Endothelial cell of umbilical vein (primary cell): ENCODE results near the gene CES5A. TPM values are rescaled to one million over a fixed set of nuclear protein-coding genes. Genes with fewer than 3 reads are reported as not detected.

ENCODE experiments used
- BruUV-seq: library from RNA; stranded (reverse); fragments of 400-500 nt; replicated peaks from 2 replicates; lab custom pipeline; 2021; lab: Mats Ljungman, UMichigan
- CTCF ChIA-PET: fragments of 300-600, 350-600 bp; sonication (Branson Sonifier 250); formaldehyde crosslinking; loops from one replicate; lab custom pipeline; 2021; ENCODE audit warnings: antibody characterized with exemption, inconsistent platforms; lab: Charles Lee
- POLR2A ChIA-PET: fragments of 300-600, 350-600 bp; sonication (Branson Sonifier 250); formaldehyde crosslinking; loops from one replicate; lab custom pipeline; 2021; ENCODE audit warnings: antibody characterized with exemption, inconsistent platforms; lab: Charles Lee
- DNase-seq: peaks from one replicate; pipeline ENCODE4 v3.0.0-alpha.2; 2011; ENCODE audit warnings: low read depth, low spot score
- FAIRE-seq: peaks from 2 replicates; lab custom pipeline; 2011; peaks lifted over from hg19 to GRCh38; lab: Jason Lieb, UNC
- H2AFZ ChIP-seq: 2 replicates; pipeline ENCODE4 v1.6.0; 2012; ENCODE audit warnings: low read depth, low read length, control low read depth, inconsistent platforms
- H3K27ac ChIP-seq: 2 replicates; pipeline ENCODE4 v1.5.1; 2011; ENCODE audit warnings: low read depth, mild to moderate bottlenecking, control low read depth, low read length, moderate library complexity; ENCODE audit not compliant: insufficient read depth
- H3K27me3 ChIP-seq, 2 experiments: 2 replicates each; pipeline versions ENCODE4 v1.6.0 to v1.6.1; 2011; ENCODE audit warnings: low read length in 2 of 2, mixed read lengths in 1 of 2; ENCODE audit not compliant: control insufficient read depth in 2 of 2, insufficient read depth in 2 of 2
- H3K36me3 ChIP-seq, 2 experiments: 2 replicates in 1 of 2; 3 replicates in 1 of 2; pipeline ENCODE4 v1.5.1; 2011; ENCODE audit warnings: low read length in 2 of 2, mild to moderate bottlenecking in 1 of 2, moderate library complexity in 1 of 2; ENCODE audit not compliant: control insufficient read depth in 2 of 2, insufficient read depth in 2 of 2; ENCODE audit errors: extremely low read depth in 1 of 2
- H3K4me1 ChIP-seq: 3 replicates; pipeline ENCODE4 v1.5.1; 2011; ENCODE audit warnings: mild to moderate bottlenecking, low read length; ENCODE audit not compliant: control insufficient read depth, insufficient read depth; ENCODE audit errors: extremely low read depth
- H3K4me2 ChIP-seq: 2 replicates; pipeline ENCODE4 v1.6.1; 2011; ENCODE audit warnings: low read length, control low read depth, mixed read lengths; ENCODE audit not compliant: insufficient read depth
- H3K4me3 ChIP-seq, 3 experiments: fragments of 200-600 bp in 1 of 3; sonication (generic), shearing (Covaris generic) in 1 of 3; replicated peaks in 1 of 3; 2 replicates each; pipeline ENCODE4 v1.5.1; 2011 to 2016; ENCODE audit warnings: control low read depth in 3 of 3, low read length in 3 of 3, mild to moderate bottlenecking in 2 of 3, inconsistent platforms in 1 of 3, low read depth in 1 of 3, moderate library complexity in 1 of 3; ENCODE audit not compliant: insufficient read depth in 1 of 3
- H3K79me2 ChIP-seq: 2 replicates; pipeline ENCODE4 v1.6.0; 2012; ENCODE audit warnings: low read length, inconsistent platforms; ENCODE audit not compliant: control insufficient read depth, insufficient read depth
- H3K9ac ChIP-seq: replicated peaks from 2 replicates; pipeline ENCODE3; 2011; ENCODE audit warnings: low read length, control low read depth; ENCODE audit not compliant: insufficient read depth; ENCODE audit errors: extremely low read depth
- H3K9me1 ChIP-seq: replicated peaks from 3 replicates; pipeline ENCODE4 v1.6.0; 2011; ENCODE audit warnings: mild to moderate bottlenecking, low read length; ENCODE audit not compliant: control insufficient read depth, insufficient read depth; ENCODE audit errors: extremely low read depth
- H3K9me3 ChIP-seq: replicated peaks from 2 replicates; pipeline ENCODE4 v1.5.1; 2012; ENCODE audit warnings: low read length, inconsistent platforms; ENCODE audit not compliant: control insufficient read depth, insufficient read depth
- H4K20me1 ChIP-seq: replicated peaks from 2 replicates; pipeline ENCODE3; 2011; ENCODE audit warnings: mild to moderate bottlenecking, low read length; ENCODE audit not compliant: control insufficient read depth, insufficient read depth; ENCODE audit errors: extremely low read depth
- CTCF ChIP-seq, 2 donors: IDR thresholded peaks; 1 replicate in 1 of 2; 2 replicates in 1 of 2; pipeline ENCODE4 v1.5.1; 2011; ENCODE audit warnings: low read length in 2 of 2, mild to moderate bottlenecking in 2 of 2, moderate library complexity in 2 of 2, control low read depth in 1 of 2, inconsistent platforms in 1 of 2, low read depth in 1 of 2; ENCODE audit not compliant: insufficient read depth in 1 of 2; ENCODE audit errors: extremely low read depth in 1 of 2
- EZH2 ChIP-seq: IDR thresholded peaks from 2 replicates; pipeline ENCODE4 v1.6.1; 2012; ENCODE audit warnings: borderline replicate concordance, low read depth, mild to moderate bottlenecking, moderate library complexity, low read length, inconsistent platforms; ENCODE audit not compliant: severe bottlenecking
- FOS ChIP-seq: IDR thresholded peaks from 2 replicates; pipeline ENCODE4 v1.6.1; 2011; ENCODE audit warnings: mild to moderate bottlenecking, low read length, moderate library complexity, borderline replicate concordance; ENCODE audit not compliant: insufficient read depth
- GATA2 ChIP-seq: IDR thresholded peaks from 2 replicates; pipeline ENCODE4 v1.7.0; 2011; ENCODE audit warnings: low read depth, mild to moderate bottlenecking, moderate library complexity, mixed read lengths, low read length; ENCODE audit not compliant: insufficient read length, insufficient read depth
- JUN ChIP-seq: IDR thresholded peaks from 2 replicates; pipeline ENCODE4 v1.6.1; 2011; ENCODE audit warnings: borderline replicate concordance, low read depth; ENCODE audit not compliant: insufficient read length, insufficient read depth
- MAX ChIP-seq: IDR thresholded peaks from 2 replicates; pipeline ENCODE4 v1.6.1; 2011; ENCODE audit not compliant: insufficient read depth, insufficient read length
- MYC ChIP-seq: IDR thresholded peaks from one replicate; pipeline ENCODE4 v1.6.1; 2011; ENCODE audit warnings: mild to moderate bottlenecking, low read depth, low read length
- POLR2A ChIP-seq: IDR thresholded peaks from 2 replicates; pipeline ENCODE4 v1.6.1; 2012; ENCODE audit warnings: low read depth, mild to moderate bottlenecking, control low read depth, low read length
- POLR2AphosphoS5 ChIP-seq: IDR thresholded peaks from 2 replicates; pipeline ENCODE4 v1.6.1; 2012; ENCODE audit warnings: low read depth, mild to moderate bottlenecking, control low read depth, low read length, moderate library complexity; ENCODE audit not compliant: insufficient read depth
- dilution Hi-C: fragments of 300-500 bp; cut with MboI; formaldehyde crosslinking; loops from one replicate; pipeline ENCODE4 v1.15.0; 2019; ENCODE audit warnings: low sequenced_read_pairs; ENCODE audit not compliant: extremely low pct_ligation_motif_present
- intact Hi-C: fragments of 100-400 bp; cut with micrococcal nuclease; formaldehyde crosslinking; loops from one replicate; pipeline ENCODE4 v1.10.0; 2022
- polyA plus RNA-seq, 4 experiments: library from polyadenylated mRNA; depleted of rRNA in 3 of 4; stranded (reverse) in 3 of 4; unstranded in 1 of 4; fragments of >200 nt; gene quantifications; 2 replicates each; pipeline versions ENCODE4 v1.2.1 to v1.2.3, GENCODE V29; 2011 to 2012; ENCODE audit warnings: missing spikeins in 1 of 4
- total RNA-seq: library from RNA; stranded (reverse); gene quantifications from 2 replicates; pipeline ENCODE4 v1.2.3, GENCODE V29; 2021

CES5A gene
- total and polyA plus RNA-seq, 2 donors (not counting 3 experiments of a cell fraction or from before 2014, with no cell fraction given) = not detected

DNA sequence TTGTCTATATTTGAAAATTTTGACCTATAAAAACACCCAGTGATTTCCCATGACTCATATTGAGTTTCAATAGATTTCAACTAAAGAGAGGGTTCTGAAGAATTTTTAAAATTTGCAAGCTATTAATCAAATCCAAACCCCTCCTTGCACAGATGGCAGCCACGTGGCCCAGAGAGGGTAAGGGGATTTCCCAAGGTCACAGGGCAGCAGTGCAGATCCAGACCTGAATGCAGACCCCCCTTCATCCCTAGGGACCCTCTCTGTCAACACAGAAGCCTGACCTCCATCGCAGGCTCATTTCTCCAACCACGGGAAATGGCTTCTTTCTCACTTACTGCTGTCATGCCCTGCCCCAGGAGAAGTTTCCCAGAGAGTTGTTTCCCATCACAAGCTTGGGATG, 24.7 kb upstream of the CES5A start:
- FAIRE-seq (no peak), DNase-seq (no peak)
- dilution Hi-C loops (no loop called here), intact Hi-C loops (no loop called here)
- no peaks in the 10 kb centered on the region for H3K9me3 ChIP-seq
- H3K4me3 ChIP-seq = no peak overlapping the region
- no peaks in the 10 kb centered on the region for H3K36me3 ChIP-seq
- H3K4me2 ChIP-seq = no peak overlapping the region
- no peaks in the 10 kb centered on the region for H3K4me1 ChIP-seq
- H2AFZ ChIP-seq = no peak overlapping the region
- CTCF ChIA-PET = no interaction called here
- H3K27me3 ChIP-seq = no peaks in the 10 kb centered on the region
- H3K9ac ChIP-seq = no peak overlapping the region
- H3K27ac ChIP-seq = no peak overlapping the region
- TF ChIP-seq GATA2 (no peak), MYC (no peak), EZH2 (no peak), POLR2AphosphoS5 (no peak), FOS (no peak), CTCF (IDR thresholded peaks at IDR 0.05; ENCODE audit: extremely low read depth in 1 of 2, insufficient read depth in 1 of 2, low read depth in 1 of 2, low read length in 2 of 2) (no peak), MAX (no peak), JUN (no peak), POLR2A (no peak)
- BruUV-seq = no TSS peak
- POLR2A ChIA-PET = no interaction called here
- H3K9me1 ChIP-seq = no peaks in the 10 kb centered on the region
- H4K20me1 ChIP-seq = no peaks in the 10 kb centered on the region
- H3K79me2 ChIP-seq = no peaks in the 10 kb centered on the region
